Prostate gland (tissue), 2 donors: ENCODE measurements around the gene E2F3. TPM values are rescaled to one million over a fixed set of nuclear protein-coding genes. Genes with fewer than 3 reads are reported as not detected.

Experiments used
- DNase-seq: peaks from one replicate; pipeline ENCODE4 v3.0.0-alpha.2; 2019; ENCODE audit warnings: low spot score
- H3K27ac ChIP-seq, 2 donors: fragments of 200-600 bp; sonication (generic); 2 replicates each; pipeline ENCODE4 v1.5.1; 2017 to 2019
- H3K27me3 ChIP-seq: fragments of 200-600 bp; sonication (generic); replicated peaks from 2 replicates; pipeline ENCODE4 v1.5.1; 2019; ENCODE audit not compliant: insufficient read depth
- H3K36me3 ChIP-seq, 2 donors: fragments of 200-600 bp; sonication (generic); 1 replicate in 1 of 2; 2 replicates in 1 of 2; pipeline versions ENCODE4 v1.5.1 to v1.8.1; 2017 to 2019
- H3K4me1 ChIP-seq: fragments of 200-600 bp; sonication (generic); replicated peaks from 2 replicates; pipeline ENCODE4 v1.5.1; 2019
- H3K4me3 ChIP-seq, 2 donors: fragments of 200-600 bp; sonication (generic); 2 replicates each; pipeline ENCODE4 v1.5.1; 2017 to 2019
- H3K9me3 ChIP-seq: fragments of 200-600 bp; sonication (generic); 2 replicates; pipeline ENCODE4 v1.5.1; 2017
- CTCF ChIP-seq, 4 experiments: fragments of 200-600 bp in 2 of 4; fragments of 450-650 bp in 2 of 4; sonication (generic) in 2 of 4; IDR thresholded peaks; 1 replicate in 3 of 4; 2 replicates in 1 of 4; pipeline ENCODE4 v1.5.1; 2016 to 2019; ENCODE audit warnings: antibody characterized with exemption in 4 of 4, mild to moderate bottlenecking in 2 of 4, moderate library complexity in 2 of 4
- POLR2A ChIP-seq: fragments of 450-650 bp; IDR thresholded peaks from one replicate; pipeline ENCODE4 v1.6.1; 2016; ENCODE audit warnings: antibody characterized with exemption, mild to moderate bottlenecking
- POLR2AphosphoS5 ChIP-seq: sonication (generic); formaldehyde crosslinking; IDR thresholded peaks from one replicate; pipeline ENCODE4 v1.6.1; 2017; ENCODE audit warnings: antibody characterized with exemption
- WGBS: methylation state at CpG from one replicate; pipeline ENCODE4 v1.1.5; 2018; 5-methylcytosine and 5-hydroxymethylcytosine counted together
- intact Hi-C: fragments of 100-400 bp; cut with DNase I; formaldehyde crosslinking; loops from one replicate; pipeline ENCODE4 v1.14.2; 2022
- total RNA-seq, 2 donors: library from RNA; depleted of rRNA; stranded (reverse); fragments of >200 nt; gene quantifications; one replicate each; pipeline ENCODE4 v1.1.0, GENCODE V29; 2016

Gene E2F3
- total RNA-seq, 2 donors from 2014 or later = 3.7 to 5.5 TPM

GRCh38 chr6:20411544-20411943 is 9.9 kb downstream of the E2F3 start:
- WGBS = 81% methylated on average over 8 of the region's 8 CpGs
- intact Hi-C loops = no loop called here
- TF ChIP-seq POLR2A (no peak), CTCF (IDR thresholded peaks at IDR 0.05) (no peak), POLR2AphosphoS5 (no peak)
- Histone ChIP-seq H3K27me3 (no peaks in the 10 kb centered on the region), H3K4me1 (peaks cover 6% of the 10 kb centered on the region), H3K36me3 (no peaks in the 10 kb centered on the region), H3K9me3 (no peaks in the 10 kb centered on the region), H3K27ac (no peak overlapping the region), H3K4me3 (no peak overlapping the region)
- no peak for DNase-seq

GRCh38 chr6:20411953-20412681 is 10.4 kb downstream of the E2F3 start:
- no peak for DNase-seq

GRCh38 chr6:20412682-20413073 is 11.0 kb downstream of the E2F3 start:
- no peak overlapping the region for H3K27ac ChIP-seq
- no peak overlapping the region for H3K4me3 ChIP-seq
- H3K27me3 ChIP-seq = no peaks in the 10 kb centered on the region
- H3K36me3 ChIP-seq = no peaks in the 10 kb centered on the region
- intact Hi-C loops = no loop called here
- WGBS = 98% methylated on average over 5 of the region's 5 CpGs
- TF ChIP-seq POLR2AphosphoS5 (no peak), POLR2A (no peak), CTCF (IDR thresholded peaks at IDR 0.05) (no peak)
- no peaks in the 10 kb centered on the region for H3K9me3 ChIP-seq
- peaks cover 6% of the 10 kb centered on the region for H3K4me1 ChIP-seq
- DNase-seq = no peak

More at GRCh38 chr6:20411953-20412681, 10.4 kb downstream of the E2F3 start:
- Histone ChIP-seq H3K27ac (no peak overlapping the region), H3K4me3 (no peak overlapping the region), H3K4me1 (peaks cover 6% of the 10 kb centered on the region), H3K9me3 (no peaks in the 10 kb centered on the region), H3K36me3 (no peaks in the 10 kb centered on the region), H3K27me3 (no peaks in the 10 kb centered on the region)
- TF ChIP-seq POLR2A = no peak
- TF ChIP-seq POLR2AphosphoS5 = no peak
- no peak for TF ChIP-seq CTCF (IDR thresholded peaks at IDR 0.05)
- 86% methylated on average over 12 of the region's 12 CpGs for WGBS
- intact Hi-C loops = no loop called here

- no peak for DNase-seq
- Histone ChIP-seq H3K36me3 (no peaks in the 10 kb centered on the region), H3K4me1 (peaks cover 6% of the 10 kb centered on the region), H3K4me3 (no peak overlapping the region), H3K27ac (no peak overlapping the region), H3K9me3 (no peaks in the 10 kb centered on the region), H3K27me3 (no peaks in the 10 kb centered on the region)
- intact Hi-C loops = no loop called here
- TF ChIP-seq POLR2A (no peak), CTCF (IDR thresholded peaks at IDR 0.05) (no peak), POLR2AphosphoS5 (no peak)
- WGBS = 70% methylated on average over 3 of the region's 3 CpGs
These were observed 12.1 kb downstream of the E2F3 start for GRCh38 chr6:20413826-20414225.

GRCh38 chr6:20414711-20415110 is 13.0 kb downstream of the E2F3 start:
- WGBS = 97% methylated on average over 8 of the region's 8 CpGs
- intact Hi-C loops = no loop called here
- Histone ChIP-seq H3K9me3 (no peaks in the 10 kb centered on the region), H3K36me3 (no peaks in the 10 kb centered on the region), H3K27ac (no peak overlapping the region), H3K4me3 (no peak overlapping the region), H3K27me3 (no peaks in the 10 kb centered on the region), H3K4me1 (peaks cover 6% of the 10 kb centered on the region)
- DNase-seq = no peak
- TF ChIP-seq POLR2AphosphoS5 = no peak
- no peak for TF ChIP-seq CTCF (IDR thresholded peaks at IDR 0.05)
- TF ChIP-seq POLR2A = no peak
